ENCODE results near the gene ZNF564. TPM values are rescaled to one million over a fixed set of nuclear protein-coding genes. Genes with fewer than 3 reads are reported as not detected.
"Not testable (repeated sequence)": the region's sequence is repeated elsewhere in the genome, so short reads cannot be mapped to it uniquely, and the experiment has no call there.

ZNF564 gene
- total RNA-seq, result 1 to 10 TPM; 4.1 to 6.1 TPM

DNA sequence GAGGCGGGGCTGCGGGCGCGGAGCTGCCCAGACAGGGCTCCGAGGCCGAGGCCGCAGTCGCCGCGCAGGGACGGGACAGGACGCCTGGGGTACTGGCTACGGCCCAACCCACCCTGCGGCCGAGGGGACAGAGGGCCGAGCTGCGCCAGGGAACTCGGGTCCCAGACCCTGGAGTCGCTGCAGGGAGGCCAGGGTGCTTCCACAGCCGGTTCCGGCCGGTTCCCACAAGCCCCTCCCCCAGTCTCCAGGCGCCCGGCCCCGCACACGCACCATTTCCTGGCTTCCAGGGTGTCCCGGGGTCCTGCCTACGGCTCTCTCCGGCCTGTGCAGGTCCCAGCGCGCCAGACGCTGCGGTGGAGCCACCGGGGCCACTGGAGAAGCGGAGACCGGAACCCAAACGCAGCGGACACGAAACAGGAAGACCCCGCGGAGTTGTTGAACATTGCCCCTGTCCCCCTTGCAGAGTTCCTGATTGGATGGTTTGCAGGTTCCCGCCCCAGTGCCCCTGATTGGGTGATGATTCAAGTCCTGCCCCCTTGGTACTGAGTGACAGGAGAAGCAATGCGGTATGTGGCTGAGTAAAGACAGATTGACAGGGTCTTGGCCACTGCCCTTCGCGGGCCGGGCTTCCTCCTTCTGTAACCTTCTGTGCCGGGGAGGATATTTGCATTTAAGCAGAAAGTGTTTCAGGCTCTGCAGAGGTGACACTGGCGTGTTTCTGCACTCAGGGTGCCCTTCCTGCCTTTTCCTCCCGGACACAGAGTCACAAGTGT is at the start of gene ZNF564:
TSS of gene ZNF564 (minus strand) at position 423 of the 773 bp plus-strand sequence. CDS start at position 273, 150 bp downstream.
- H3K4me3 Mint-ChIP-seq, result peak within 1 kb of the TSS; percentile 90
- peaks cover 14% of the 10 kb centered on the region for H3K4me1 Mint-ChIP-seq
- H3K36me3 Mint-ChIP-seq (ENCODE audit: low read depth), result peaks cover 25% of the 10 kb centered on the region
- no peaks in the 10 kb centered on the region for H3K27me3 Mint-ChIP-seq
- no peaks in the 10 kb centered on the region for H3K9me3 Mint-ChIP-seq
- peak; percentile 99 for ATAC-seq (replicated peaks)
- peak within 1 kb of the TSS; percentile 84 for H3K27ac Mint-ChIP-seq

DNA sequence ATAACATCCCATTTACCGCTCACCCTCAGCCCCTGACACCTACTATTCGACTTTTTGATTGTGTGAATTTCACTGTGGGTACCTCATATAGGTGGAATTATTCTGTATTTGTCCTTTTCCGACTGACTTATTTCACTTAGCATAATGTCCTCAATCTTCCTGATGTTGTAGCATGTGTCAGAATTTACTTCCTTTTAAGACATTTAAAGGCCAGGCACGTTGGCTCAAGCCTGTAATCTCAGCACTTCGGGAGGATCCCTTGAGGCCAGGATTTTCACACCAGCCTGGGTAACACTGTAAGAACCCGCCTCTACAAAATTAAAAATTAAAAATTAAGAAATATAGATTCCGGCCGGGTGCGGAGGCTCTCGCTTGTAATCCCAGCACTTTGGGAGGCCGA is 46.3 kb upstream of the ZNF564 start:
- no peaks in the 10 kb centered on the region for H3K4me1 Mint-ChIP-seq

DNA sequence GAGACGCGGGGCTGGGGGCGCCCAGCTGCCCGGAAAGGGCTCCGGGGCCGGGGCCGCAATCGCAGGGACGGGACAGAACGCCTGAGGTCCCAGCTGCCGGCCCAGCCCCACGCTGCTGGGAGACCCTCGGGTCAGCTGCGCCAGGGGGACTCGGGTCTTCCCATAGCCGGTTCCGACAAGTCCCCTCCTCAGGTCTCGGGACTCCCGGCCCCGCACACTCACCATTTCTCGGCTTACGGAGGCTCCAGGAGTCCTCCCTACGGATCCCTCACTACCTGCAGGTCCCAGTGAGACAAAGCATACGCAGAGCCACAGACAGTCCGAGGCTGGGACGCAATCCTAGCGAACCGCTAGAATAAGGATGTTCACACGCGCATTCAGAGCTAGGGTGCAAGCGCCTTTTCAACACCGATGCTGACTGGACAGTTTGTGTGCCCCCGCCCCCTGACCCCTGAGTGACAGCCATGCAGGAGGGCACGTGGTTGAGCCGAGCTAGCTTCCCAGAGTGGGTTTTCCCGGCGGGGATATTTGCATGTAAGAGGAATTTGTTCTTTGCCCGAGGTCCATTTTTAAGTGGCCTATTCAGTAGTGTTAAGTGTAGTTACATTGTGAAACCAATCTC is 45.8 kb upstream of the ZNF564 start:
- Mint-ChIP-seq H3K9me3 (no peaks in the 10 kb centered on the region), H3K36me3 (ENCODE audit: low read depth) (peaks cover 23% of the 10 kb centered on the region), H3K4me1 (no peaks in the 10 kb centered on the region), H3K4me3 (no peak overlapping the region), H3K27ac (no peak overlapping the region), H3K27me3 (no peaks in the 10 kb centered on the region)
- ATAC-seq (replicated peaks), result no peak

More for the DNA sequence above, 46.3 kb upstream of the ZNF564 start:
- Mint-ChIP-seq H3K9me3 (no peaks in the 10 kb centered on the region), H3K4me3 (no peak overlapping the region), H3K36me3 (ENCODE audit: low read depth) (peaks cover 23% of the 10 kb centered on the region), H3K27ac (no peak overlapping the region), H3K27me3 (no peaks in the 10 kb centered on the region)
- no peak for ATAC-seq (replicated peaks)

DNA sequence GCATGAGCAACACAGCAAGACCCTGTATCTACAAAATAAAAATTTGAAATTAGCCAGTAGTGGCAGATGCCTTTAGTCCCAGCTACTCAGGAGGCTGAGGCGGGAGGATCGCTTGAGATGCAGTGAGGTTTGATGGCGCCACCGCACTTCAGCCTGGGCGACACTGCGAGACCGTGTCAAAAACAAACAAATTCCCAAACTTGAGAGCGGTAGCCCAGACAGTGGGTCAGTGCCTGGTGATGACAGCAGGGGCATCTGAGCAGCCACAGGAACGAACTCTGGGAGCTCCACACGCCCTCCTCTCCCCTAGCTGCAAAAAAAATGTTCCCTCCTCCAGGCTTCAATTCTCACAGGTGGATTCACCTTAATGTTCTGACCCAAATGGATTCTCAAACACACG is 45.2 kb upstream of the ZNF564 start:
- Mint-ChIP-seq H3K27me3 (no peaks in the 10 kb centered on the region), H3K36me3 (ENCODE audit: low read depth) (peaks cover 23% of the 10 kb centered on the region), H3K4me3 (no peak overlapping the region), H3K4me1 (no peaks in the 10 kb centered on the region), H3K9me3 (no peaks in the 10 kb centered on the region), H3K27ac (no peak overlapping the region)
- no peak for ATAC-seq (replicated peaks)

DNA sequence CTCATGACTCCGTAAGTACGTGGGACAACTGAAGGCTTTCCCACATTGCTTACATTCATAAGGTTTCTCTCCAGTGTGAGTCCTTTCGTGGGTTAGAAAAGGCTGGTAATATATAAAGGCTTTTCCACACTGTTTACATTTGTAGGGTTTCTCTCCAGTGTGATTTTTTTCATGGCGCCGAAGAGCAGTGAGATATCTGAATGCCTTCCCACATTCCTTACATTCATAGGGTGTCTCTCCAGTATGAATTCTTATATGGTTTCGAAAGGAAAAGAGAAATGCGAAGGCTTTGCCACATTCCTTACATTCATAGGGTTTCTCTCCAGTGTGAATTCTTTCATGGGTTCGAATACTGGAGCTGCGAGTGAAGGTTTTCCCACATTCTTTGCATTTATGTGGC is 29.8 kb upstream of the ZNF564 start:
- ATAC-seq (replicated peaks), result no peak
- Mint-ChIP-seq H3K27me3 (no peaks in the 10 kb centered on the region), H3K4me1 (no peaks in the 10 kb centered on the region), H3K27ac (no peak overlapping the region), H3K4me3 (no peak overlapping the region), H3K9me3 (peaks cover 8% of the 10 kb centered on the region), H3K36me3 (ENCODE audit: low read depth) (peaks cover 56% of the 10 kb centered on the region)

DNA sequence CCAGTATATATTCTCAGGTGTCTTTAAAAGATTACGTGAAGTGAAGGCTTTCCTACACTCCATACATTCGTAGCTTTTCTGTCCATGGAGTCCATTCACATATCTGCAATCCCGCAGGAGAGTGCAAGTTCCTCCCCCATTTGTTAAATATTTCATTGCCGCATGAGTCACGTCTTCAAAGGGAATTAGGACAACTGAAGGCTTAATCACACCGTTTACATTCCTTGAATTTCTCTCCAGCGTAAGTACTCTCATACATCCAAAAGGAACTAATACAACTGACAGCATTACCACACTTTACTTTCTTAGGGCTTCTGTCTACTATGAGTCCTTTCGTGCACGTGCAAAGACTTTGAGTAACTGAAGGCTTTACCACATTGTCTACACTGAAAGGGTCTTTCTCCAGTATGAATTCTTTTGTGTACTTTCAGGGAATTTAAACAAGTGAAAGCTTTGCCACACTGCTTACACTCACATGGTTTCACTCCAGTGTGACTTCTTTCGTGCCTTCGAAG is 29.0 kb upstream of the ZNF564 start:
- Mint-ChIP-seq H3K4me3 (no peak overlapping the region), H3K36me3 (ENCODE audit: low read depth) (peaks cover 56% of the 10 kb centered on the region)
- no peak for ATAC-seq (replicated peaks)

DNA sequence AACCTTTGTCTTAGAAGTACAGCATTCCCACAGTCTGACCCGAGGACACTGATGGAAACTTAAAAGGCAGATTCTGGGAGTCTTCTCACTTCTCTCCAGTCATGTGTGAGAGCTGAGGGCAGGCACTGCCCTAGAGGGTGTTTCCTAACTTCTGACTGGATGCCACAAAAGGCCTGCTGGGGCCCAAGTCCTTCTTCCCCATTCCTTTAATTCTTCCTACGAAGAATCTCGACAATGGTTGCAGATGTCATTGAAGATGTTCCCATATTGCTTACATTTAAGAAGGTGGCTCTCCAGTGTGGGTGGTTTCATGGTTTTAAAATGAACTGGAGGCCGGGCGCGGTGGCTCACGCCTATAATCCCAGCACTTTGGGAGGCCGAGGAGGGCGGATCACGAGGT is 27.4 kb upstream of the ZNF564 start:
- H3K27me3 Mint-ChIP-seq, result no peaks in the 10 kb centered on the region
- peaks cover 5% of the 10 kb centered on the region for H3K4me1 Mint-ChIP-seq
- H3K27ac Mint-ChIP-seq, result no peak overlapping the region
- no peak overlapping the region for H3K4me3 Mint-ChIP-seq
- ATAC-seq (replicated peaks), result no peak
- peaks cover 54% of the 10 kb centered on the region for H3K36me3 Mint-ChIP-seq (ENCODE audit: low read depth)
- H3K9me3 Mint-ChIP-seq, result peaks cover 8% of the 10 kb centered on the region

More for the DNA sequence above, 29.0 kb upstream of the ZNF564 start:
- Mint-ChIP-seq H3K4me1 (no peaks in the 10 kb centered on the region), H3K9me3 (peaks cover 8% of the 10 kb centered on the region), H3K27ac (no peak overlapping the region), H3K27me3 (no peaks in the 10 kb centered on the region)

DNA sequence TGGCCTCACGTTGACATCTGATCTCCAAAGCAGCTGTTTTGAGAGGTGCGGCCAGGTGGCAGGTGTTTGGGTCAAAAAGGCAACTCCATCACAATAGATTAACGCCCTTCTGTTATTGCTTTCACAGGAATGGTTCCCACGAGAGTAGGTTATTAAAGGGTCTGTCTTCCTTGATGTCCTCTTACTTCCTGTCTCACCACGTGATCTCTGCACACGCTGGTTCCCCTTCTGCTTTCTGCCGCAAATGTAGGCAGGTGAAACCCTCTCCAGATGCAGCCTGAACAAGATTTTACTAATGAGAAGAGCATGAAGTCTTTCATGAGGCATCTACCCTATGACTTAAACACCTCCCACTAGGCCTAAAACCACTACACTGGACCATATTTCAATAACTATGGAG is 22.8 kb upstream of the ZNF564 start:
- peaks cover 5% of the 10 kb centered on the region for H3K4me1 Mint-ChIP-seq
- no peak overlapping the region for H3K27ac Mint-ChIP-seq
- H3K36me3 Mint-ChIP-seq (ENCODE audit: low read depth), result peaks cover 10% of the 10 kb centered on the region
- no peaks in the 10 kb centered on the region for H3K9me3 Mint-ChIP-seq
- no peak for ATAC-seq (replicated peaks)
- H3K27me3 Mint-ChIP-seq, result no peaks in the 10 kb centered on the region
- no peak overlapping the region for H3K4me3 Mint-ChIP-seq

DNA sequence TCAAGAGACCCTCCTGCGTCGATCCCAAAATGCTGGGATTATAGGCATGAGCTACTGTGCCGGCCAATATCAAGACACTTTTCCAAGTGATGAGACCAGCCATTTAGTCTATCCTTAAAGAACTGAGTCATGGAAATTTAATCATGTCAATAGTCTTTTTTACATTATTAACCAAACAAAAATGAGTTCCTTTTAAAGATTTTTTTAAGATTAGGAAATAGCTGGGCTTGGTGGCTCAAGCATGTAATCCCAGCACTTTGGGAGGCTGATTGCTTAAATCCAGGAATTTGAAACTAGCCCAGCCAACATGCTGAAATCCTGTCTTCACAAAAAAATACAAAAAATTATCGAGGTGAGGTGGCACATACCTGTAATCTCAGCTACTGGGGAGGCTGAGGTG is 16.7 kb upstream of the ZNF564 start:
- H3K36me3 Mint-ChIP-seq (ENCODE audit: low read depth), result no peaks in the 10 kb centered on the region
- H3K27ac Mint-ChIP-seq, result no peak overlapping the region
- H3K4me3 Mint-ChIP-seq, result no peak overlapping the region
- no peak for ATAC-seq (replicated peaks)
- peaks cover 5% of the 10 kb centered on the region for H3K4me1 Mint-ChIP-seq
- H3K27me3 Mint-ChIP-seq, result no peaks in the 10 kb centered on the region
- no peaks in the 10 kb centered on the region for H3K9me3 Mint-ChIP-seq

DNA sequence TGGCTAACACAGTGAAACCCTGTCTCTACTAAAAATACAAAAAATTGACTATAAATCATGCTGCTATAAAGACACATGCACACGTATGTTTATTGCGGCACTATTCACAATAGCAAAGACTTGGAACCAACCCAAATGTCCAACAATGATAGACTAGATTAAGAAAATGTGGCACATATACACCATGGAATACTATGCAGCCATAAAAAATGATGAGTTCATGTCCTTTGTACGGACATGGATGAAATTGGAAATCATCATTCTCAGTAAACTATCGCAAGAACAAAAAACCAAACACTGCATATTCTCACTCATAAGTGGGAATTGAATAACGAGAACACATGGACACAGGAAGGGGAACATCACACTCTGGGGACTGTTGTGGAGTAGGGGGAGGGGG is 15.1 kb upstream of the ZNF564 start:
- H3K4me3 Mint-ChIP-seq; H3K27ac Mint-ChIP-seq; H3K36me3 Mint-ChIP-seq (ENCODE audit: low read depth); H3K27me3 Mint-ChIP-seq; H3K9me3 Mint-ChIP-seq; H3K4me1 Mint-ChIP-seq; ATAC-seq (replicated peaks): not testable (repeated sequence)

DNA sequence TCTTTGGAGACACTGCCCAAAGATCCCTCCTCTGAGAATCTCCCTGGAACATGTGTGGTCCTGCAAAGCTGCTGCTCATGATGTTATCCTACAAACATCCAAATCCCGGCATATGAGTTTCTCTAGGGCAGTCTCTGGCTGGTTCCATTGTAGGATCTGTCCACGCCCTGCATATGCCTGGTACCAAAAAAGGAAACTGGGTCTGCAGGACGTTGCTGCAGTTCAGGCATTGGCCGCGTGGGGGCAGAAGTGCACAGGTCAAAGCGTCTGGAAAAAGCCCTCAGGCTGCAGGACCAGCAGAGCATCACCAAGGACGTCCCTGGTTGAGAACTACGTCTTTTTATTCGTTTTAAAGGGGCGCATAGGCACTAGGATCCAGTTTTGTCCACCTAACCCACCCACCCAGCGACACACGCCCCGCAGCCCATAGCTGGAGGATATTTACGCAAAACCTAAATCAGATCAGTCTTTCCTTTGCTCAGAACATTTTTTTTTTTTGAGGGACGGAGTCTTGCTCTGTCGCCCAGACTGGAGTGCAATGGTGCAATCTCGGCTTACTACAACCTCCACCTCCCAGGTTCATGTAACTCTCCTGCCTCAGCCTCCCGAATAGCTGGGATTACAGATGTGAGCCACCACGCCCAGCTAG is 12.9 kb upstream of the ZNF564 start:
- ATAC-seq (replicated peaks), result peak; percentile 95
- Mint-ChIP-seq H3K36me3 (ENCODE audit: low read depth) (no peaks in the 10 kb centered on the region), H3K9me3 (no peaks in the 10 kb centered on the region), H3K27ac (no peak overlapping the region), H3K4me1 (peaks cover 5% of the 10 kb centered on the region), H3K27me3 (no peaks in the 10 kb centered on the region), H3K4me3 (no peak overlapping the region)

DNA sequence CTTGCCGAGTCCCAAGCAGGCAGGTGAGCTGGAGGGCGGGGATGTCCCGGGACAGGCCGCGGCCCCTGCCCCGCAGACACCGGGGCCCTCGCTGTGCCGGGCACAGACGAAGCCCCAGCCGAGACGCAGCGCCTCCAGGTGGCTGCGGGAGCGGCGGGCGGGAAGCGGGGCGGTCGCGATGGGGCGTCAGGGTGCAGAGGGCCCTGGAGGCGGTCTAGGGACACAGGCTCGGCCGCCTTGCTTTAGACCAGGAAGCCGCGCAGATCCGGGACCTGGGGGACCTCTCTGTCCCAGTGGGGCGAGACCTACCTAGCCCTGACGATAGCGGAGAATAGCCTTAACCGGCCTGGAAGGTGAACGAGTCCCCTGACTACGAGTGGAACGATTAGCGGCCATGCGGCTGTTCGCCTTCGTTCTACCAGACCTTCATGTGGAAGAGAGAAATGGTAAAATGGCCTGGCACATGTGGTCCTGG is 4.2 kb upstream of the ZNF564 start:
- H3K4me3 Mint-ChIP-seq, result no peak overlapping the region
- ATAC-seq (replicated peaks), result no peak
- H3K4me1 Mint-ChIP-seq, result no peaks in the 10 kb centered on the region
- H3K36me3 Mint-ChIP-seq (ENCODE audit: low read depth), result no peaks in the 10 kb centered on the region
- no peaks in the 10 kb centered on the region for H3K27me3 Mint-ChIP-seq
- H3K27ac Mint-ChIP-seq, result no peak overlapping the region
- H3K9me3 Mint-ChIP-seq, result no peaks in the 10 kb centered on the region

DNA sequence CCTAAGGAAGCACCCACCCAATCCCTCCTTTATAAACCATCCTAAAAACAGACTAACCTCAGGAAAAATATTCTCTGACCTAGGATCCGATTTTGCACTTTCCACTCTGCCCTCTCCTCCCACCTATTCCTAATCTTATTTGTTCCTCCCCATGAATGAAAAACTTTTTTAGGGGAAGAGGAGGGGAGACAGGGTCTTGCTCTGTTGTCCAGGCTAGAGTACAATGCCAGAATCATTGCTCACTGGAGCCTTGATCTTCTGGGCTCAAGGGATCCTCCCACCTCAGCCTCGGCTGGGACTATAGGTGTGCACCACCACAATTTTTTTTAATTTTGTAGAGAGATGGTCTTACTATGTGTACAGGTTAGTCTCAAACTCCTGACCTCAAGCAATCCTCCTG is 4.4 kb downstream of the ZNF564 start:
- no peak for ATAC-seq (replicated peaks)
- Mint-ChIP-seq H3K9me3 (no peaks in the 10 kb centered on the region), H3K27me3 (no peaks in the 10 kb centered on the region), H3K4me3 (no peak overlapping the region), H3K4me1 (peaks cover 39% of the 10 kb centered on the region), H3K36me3 (ENCODE audit: low read depth) (peaks cover 42% of the 10 kb centered on the region), H3K27ac (peak overlapping the region; percentile 71)

DNA sequence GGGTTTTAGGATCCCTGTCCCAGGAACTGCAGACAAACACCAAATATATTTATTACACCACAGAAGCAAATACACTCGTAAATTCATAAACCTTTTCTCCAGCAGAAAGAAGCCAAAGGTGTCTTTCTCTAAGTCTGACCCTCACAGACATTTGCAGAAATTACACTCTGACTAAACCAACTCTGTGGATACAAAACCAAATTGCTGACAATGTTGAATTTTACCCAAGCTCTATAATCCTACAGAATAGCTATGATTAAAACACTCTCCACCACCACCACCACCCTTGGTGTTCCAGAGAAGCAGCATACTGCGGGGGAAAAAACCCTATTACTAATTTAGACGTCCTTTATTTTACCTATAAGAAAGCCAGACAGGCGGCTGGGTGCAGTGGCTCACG is 5.2 kb downstream of the ZNF564 start:
- no peak for ATAC-seq (replicated peaks)
- Mint-ChIP-seq H3K4me1 (peaks cover 39% of the 10 kb centered on the region), H3K9me3 (no peaks in the 10 kb centered on the region), H3K4me3 (no peak overlapping the region), H3K36me3 (ENCODE audit: low read depth) (peaks cover 42% of the 10 kb centered on the region), H3K27ac (peak overlapping the region; percentile 47), H3K27me3 (no peaks in the 10 kb centered on the region)

DNA sequence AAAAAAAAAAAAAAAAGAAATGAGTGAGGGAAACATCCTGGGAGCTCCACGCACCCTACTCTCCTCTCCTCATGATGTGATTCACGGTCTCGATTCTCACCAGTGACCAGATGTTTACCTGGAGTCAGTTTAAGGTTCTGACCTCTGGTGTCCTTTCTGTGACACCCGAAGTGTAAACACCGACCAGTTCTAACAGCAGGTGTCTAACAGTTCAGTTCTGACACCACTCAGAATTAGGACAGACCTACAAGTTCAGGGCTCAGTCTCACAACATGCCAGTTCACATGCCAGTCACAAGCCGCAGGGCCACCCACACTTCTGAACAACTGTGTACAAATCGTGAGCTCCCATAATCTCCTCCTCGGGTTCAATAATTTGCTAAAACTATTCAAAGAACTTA is 6.0 kb downstream of the ZNF564 start:
- no peaks in the 10 kb centered on the region for H3K9me3 Mint-ChIP-seq
- H3K4me1 Mint-ChIP-seq, result peaks cover 39% of the 10 kb centered on the region
- peak overlapping the region; percentile 47 for H3K27ac Mint-ChIP-seq
- peaks cover 48% of the 10 kb centered on the region for H3K36me3 Mint-ChIP-seq (ENCODE audit: low read depth)
- no peak for ATAC-seq (replicated peaks)
- H3K27me3 Mint-ChIP-seq, result no peaks in the 10 kb centered on the region
- H3K4me3 Mint-ChIP-seq, result peak overlapping the region; percentile 21
